Activated naive CD4-positive, alpha-beta T cell treated with anti-CD3 and anti-CD28 coated beads, Interleukin-2, amount 50 U/mL, for 24 hours (primary cell): ENCODE results near the gene TBC1D4.
A peak's percentile ranks its signal among the peaks of the same experiment; 100 is the strongest.
"Not testable (repeated sequence)": the region's sequence is repeated elsewhere in the genome, so short reads cannot be mapped to it uniquely, and the experiment has no call there.

Experiments
- H3K27ac Mint-ChIP-seq: one replicate; pipeline ENCODE4 v1.8.0; 2021; ENCODE audit warnings: mild to moderate bottlenecking, mixed read lengths
- H3K27me3 Mint-ChIP-seq: one replicate; pipeline ENCODE4 v1.8.0; 2021; ENCODE audit warnings: mixed read lengths
- H3K36me3 Mint-ChIP-seq: one replicate; pipeline ENCODE4 v1.8.0; 2021; ENCODE audit warnings: mixed read lengths
- H3K4me1 Mint-ChIP-seq: one replicate; pipeline ENCODE4 v1.8.0; 2021; ENCODE audit warnings: mixed read lengths
- H3K4me3 Mint-ChIP-seq: one replicate; pipeline ENCODE4 v1.8.0; 2021; ENCODE audit warnings: mild to moderate bottlenecking, mixed read lengths
- H3K9me3 Mint-ChIP-seq: one replicate; pipeline ENCODE4 v1.8.0; 2021; ENCODE audit warnings: mixed read lengths

The TBC1D4 gene

DNA sequence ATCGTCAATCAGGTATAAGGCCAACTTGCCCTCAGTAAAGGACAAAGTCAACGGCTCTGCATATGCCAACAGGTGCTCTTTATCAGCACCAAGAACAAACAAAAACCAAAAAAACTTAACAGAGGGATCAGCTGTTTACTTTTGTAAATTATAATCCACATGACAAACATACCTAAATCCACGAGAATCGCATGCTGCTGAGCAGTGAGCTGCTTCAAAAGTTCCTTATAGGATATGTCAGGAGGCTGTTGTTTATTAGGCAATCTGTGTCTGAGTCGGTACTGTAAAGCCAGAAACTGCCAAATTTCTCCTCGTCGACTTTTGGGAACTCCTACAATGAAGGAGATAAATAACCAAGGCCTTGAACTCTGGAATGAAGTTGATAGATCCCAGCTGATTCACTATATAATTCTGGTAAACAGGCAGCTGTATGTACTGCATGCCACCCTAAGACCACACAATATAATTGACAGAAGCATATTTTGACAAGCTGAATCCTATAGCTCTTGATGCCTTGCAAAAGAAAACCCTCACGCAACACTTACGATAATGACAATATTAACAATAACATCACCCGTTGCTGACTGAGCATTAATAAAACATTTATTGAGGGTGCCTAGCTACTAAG is 179.8 kb downstream of the TBC1D4 start:
- Mint-ChIP-seq H3K27me3 (no peaks in the 10 kb centered on the region), H3K36me3 (peaks cover 36% of the 10 kb centered on the region), H3K4me1 (peaks cover 54% of the 10 kb centered on the region), H3K27ac (no peak overlapping the region), H3K4me3 (no peak overlapping the region), H3K9me3 (no peaks in the 10 kb centered on the region)

DNA sequence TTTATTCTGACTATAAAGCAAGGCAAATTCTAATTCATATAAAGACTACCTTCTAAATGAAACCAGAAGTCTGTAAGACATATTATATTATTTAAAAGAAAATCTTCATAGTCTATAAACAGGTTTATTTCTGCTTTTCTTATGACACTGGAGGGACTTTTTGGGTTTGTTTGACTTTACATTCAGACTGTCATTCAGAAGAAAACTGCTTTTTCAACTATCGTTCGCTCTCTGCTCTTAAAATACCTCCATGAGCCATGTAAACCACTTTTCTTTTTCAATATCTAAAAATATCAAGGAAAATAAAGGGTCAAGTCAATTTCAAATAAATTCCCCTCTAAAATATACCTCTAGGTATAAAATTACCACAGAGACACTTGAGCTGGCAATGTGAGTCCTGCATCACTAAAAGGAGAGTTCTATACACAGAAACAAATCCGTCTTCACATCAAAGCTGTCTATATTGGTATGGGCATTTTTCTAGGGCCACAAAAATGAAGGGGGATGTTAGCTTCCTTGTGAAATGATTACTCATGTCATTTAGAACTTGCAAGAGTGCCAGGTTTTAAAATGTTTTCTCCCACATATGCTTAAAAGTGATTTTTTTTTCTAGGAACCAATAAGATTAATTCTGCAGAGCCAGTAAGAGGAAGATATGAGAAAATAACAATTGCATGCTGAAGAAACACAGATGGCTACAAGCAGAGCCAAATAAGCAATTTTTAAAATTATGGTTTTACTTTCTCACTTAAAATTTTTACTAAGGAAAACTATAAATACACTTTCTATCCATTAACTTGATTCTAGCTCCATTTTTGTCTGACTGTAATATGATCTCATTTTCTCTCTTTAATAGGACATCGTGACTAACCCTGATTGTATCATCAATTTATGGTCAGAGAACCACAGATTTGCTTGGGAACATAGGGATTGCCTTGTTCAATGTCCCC is 181.8 kb downstream of the TBC1D4 start:
- Mint-ChIP-seq H3K9me3 (no peaks in the 10 kb centered on the region), H3K4me1 (peaks cover 61% of the 10 kb centered on the region), H3K27ac (peak overlapping the region; percentile 94), H3K36me3 (peaks cover 28% of the 10 kb centered on the region), H3K4me3 (peak overlapping the region; percentile 66), H3K27me3 (no peaks in the 10 kb centered on the region)

DNA sequence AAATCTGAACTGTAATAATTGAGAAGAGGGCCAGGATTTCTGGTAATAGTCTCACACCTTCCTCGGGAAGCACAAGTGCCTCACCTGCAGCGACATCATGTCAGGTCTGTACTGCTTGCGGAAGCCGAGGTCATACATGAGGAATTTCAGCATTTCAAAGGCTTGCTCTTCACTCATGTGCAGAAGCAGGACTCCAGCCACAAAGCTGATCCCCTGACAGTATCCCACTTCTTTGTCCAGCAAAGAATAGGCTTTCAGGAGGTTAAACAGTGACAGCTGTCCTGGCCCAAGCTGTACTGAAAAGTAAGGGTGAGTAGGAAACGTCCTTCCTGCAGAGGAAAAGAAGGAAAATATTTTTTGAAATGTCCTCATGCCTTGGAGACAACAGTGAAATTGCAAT is 182.7 kb downstream of the TBC1D4 start:
- H3K36me3 Mint-ChIP-seq: peaks cover 25% of the 10 kb centered on the region
- H3K4me3 Mint-ChIP-seq: no peak overlapping the region
- peak overlapping the region; percentile 94 for H3K27ac Mint-ChIP-seq
- no peaks in the 10 kb centered on the region for H3K9me3 Mint-ChIP-seq
- H3K27me3 Mint-ChIP-seq: no peaks in the 10 kb centered on the region
- peaks cover 61% of the 10 kb centered on the region for H3K4me1 Mint-ChIP-seq

DNA sequence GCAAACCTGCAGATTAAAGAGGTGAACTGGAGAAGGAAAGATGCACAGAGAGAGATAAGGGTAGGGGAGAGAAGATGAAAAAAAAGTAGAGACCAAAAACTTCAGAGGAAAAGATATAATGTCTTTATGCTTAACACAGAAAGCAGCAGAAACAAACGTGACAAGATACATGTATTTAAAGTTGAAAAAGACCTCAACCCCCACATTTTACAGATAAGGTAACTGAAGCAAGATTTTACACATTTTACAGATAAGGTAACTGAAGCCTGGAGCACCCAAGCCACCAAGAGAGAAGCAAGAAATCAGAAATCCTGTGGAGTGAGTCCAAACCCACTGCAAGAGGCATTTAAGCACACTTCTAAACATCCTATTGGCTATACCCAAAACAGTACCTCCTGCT is 185.3 kb downstream of the TBC1D4 start:
- Mint-ChIP-seq H3K4me3 (peak overlapping the region; percentile 55), H3K27ac (peak overlapping the region; percentile 93), H3K4me1 (peaks cover 58% of the 10 kb centered on the region), H3K27me3 (no peaks in the 10 kb centered on the region), H3K9me3 (no peaks in the 10 kb centered on the region), H3K36me3 (peaks cover 29% of the 10 kb centered on the region)

DNA sequence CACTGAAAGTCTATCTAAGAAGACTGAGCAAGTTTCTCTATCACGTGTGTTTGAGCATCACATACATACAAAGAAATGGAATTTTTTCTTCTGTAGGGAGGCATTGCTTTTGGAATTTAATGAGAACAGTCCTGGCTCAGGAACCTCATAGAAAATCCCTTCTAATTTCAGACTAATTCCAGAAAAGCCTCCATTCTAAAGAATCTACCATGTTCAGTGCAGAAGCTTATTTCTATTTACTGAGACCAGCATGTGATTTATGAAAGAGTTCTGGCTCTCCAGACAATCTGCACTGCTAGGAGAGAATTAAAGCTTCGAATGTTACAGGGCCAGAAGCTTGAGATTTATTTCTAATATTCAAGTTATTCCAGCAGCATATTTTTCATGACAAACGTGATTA is 186.8 kb downstream of the TBC1D4 start:
- Mint-ChIP-seq H3K27ac (peak overlapping the region; percentile 62), H3K36me3 (peaks cover 27% of the 10 kb centered on the region), H3K9me3 (no peaks in the 10 kb centered on the region), H3K27me3 (no peaks in the 10 kb centered on the region), H3K4me1 (peaks cover 51% of the 10 kb centered on the region), H3K4me3 (peak overlapping the region; percentile 49)

DNA sequence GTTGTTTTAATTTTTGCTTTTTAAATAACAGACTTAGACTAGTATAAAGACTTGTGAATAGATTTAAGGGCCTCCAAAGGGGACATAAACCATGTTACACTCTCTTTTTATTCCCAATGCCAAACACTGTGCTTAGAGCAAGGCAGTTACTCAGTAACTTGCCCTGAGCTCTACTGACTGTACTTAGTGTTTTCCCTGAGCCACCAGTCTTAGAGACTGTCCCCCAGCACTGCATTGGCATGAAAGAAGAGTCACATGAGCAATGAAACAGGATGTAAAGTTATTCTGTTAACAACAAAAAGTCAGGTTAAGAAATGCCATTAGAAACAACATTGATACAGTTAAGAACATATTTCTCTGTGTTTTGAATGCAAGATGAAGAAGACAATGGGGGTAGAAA is 187.9 kb downstream of the TBC1D4 start:
- peaks cover 24% of the 10 kb centered on the region for H3K36me3 Mint-ChIP-seq
- H3K27ac Mint-ChIP-seq: no peak overlapping the region

DNA sequence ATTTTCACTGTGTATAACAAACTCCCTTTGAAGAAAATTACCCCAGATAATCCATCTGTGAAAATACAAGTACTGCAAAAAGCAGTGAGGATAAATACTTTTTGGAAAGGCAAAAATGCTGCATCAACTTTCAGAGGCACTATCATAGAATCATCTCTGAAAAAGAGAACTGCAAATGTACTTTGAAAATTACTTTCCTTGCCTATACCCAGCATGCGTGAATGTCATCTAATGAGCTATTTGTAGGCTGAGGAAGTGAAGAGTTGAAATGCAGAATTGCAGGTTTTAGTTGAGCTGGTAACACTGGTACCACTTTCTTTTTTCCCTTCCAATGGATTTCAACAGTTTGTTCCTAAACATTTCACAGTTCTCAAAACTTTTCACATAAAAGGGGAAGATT is 196.7 kb downstream of the TBC1D4 start:
- Mint-ChIP-seq H3K27ac (no peak overlapping the region), H3K4me1 (no peaks in the 10 kb centered on the region), H3K27me3 (no peaks in the 10 kb centered on the region), H3K4me3 (no peak overlapping the region), H3K9me3 (peaks cover 16% of the 10 kb centered on the region), H3K36me3 (peaks cover 43% of the 10 kb centered on the region)

More for the DNA sequence above, 187.9 kb downstream of the TBC1D4 start:
- Mint-ChIP-seq H3K9me3 (no peaks in the 10 kb centered on the region), H3K27me3 (no peaks in the 10 kb centered on the region), H3K4me1 (peaks cover 40% of the 10 kb centered on the region), H3K4me3 (peak overlapping the region; percentile 55)

DNA sequence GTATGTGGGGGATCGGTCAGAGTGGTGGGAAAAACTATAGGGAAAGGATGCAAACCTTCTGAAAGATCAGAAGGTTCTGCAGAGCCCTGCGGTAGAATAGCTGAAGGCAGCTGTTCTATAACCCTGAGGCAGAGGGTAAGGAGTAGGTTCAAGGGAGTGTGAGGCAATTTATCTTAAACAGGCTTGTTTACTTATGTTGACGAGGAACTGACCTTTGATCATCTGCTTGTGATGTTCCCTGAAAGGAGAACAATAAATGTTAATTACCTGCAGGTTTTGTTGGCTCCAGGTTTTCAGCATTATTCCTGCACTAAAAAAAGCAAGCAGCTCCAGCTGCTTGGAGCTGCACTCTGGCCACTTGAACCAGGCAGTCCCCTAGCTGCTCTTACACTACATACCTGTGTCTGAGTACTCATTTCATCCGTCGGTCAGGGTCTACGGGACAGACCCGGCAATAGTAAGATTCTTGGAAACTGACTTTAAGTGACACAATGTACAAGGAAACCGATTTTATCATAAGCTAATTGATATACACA is 202.1 kb downstream of the TBC1D4 start:
- Mint-ChIP-seq H3K36me3 (peaks cover 14% of the 10 kb centered on the region), H3K4me1 (no peaks in the 10 kb centered on the region), H3K27me3 (no peaks in the 10 kb centered on the region), H3K4me3 (no peak overlapping the region), H3K9me3 (peaks cover 16% of the 10 kb centered on the region), H3K27ac (no peak overlapping the region)

DNA sequence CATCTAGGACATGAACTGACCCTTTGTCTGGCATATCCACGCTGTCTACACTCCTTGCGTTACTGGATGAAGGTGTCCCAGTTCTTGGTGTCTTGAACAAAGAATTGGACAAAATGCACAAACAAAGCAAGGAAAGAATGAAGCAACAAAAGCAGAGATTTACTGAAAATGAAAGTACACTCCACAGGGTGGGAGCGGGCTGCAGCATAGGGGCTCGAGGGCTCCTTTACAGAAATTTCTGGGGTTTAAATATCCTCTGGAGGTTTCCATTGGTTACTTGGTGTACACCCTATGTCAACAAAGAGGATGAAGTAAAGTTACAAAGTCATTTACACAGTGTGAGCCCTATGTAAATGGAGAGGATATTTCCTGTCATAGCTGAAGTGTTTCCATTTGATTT is 208.3 kb downstream of the TBC1D4 start:
- H3K36me3 Mint-ChIP-seq, H3K9me3 Mint-ChIP-seq, H3K4me1 Mint-ChIP-seq, H3K27me3 Mint-ChIP-seq, H3K4me3 Mint-ChIP-seq, H3K27ac Mint-ChIP-seq: not testable (repeated sequence)

DNA sequence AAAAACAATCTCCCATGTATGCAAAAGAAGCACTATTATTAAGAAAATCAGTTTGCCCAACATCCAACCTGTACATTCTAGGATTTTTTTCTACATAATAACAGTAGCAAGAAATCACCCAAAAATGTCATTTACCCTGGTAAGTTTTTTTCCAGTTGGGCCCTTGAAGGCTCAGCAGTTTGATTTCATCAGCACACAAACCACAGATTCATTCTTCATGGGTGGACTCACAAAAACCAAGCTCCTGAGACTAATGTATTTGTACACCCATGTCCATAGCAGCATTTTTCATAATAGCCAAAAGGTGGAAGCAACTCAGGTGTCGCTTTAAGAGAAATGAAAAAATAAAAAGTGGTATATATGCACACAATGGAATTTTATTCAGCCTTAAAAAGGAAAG is 210.1 kb downstream of the TBC1D4 start:
- Mint-ChIP-seq H3K4me1 (no peaks in the 10 kb centered on the region), H3K36me3 (no peaks in the 10 kb centered on the region), H3K27me3 (no peaks in the 10 kb centered on the region), H3K27ac (no peak overlapping the region), H3K4me3 (no peak overlapping the region), H3K9me3 (peaks cover 8% of the 10 kb centered on the region)

DNA sequence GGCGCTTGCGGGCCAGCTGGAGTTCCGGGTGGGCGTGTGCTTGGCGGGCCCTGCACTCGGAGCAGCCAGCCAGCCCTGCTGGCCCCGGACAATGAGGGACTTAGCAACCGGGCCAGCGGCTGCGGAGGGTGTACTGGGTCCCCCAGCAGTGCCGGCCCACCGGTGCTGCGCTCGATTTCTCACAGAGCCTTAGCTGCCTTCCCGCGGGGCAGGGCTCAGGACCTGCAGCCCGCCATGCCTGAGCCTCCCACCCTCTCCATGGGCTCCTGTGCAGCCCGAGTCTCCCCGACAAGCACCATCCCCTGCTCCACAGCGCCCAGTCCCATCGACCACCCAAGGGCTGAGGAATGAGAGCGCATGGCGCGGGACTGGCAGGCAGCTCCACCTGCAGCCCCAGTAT is 213.5 kb downstream of the TBC1D4 start:
- not testable (repeated sequence) for H3K36me3 Mint-ChIP-seq, H3K4me3 Mint-ChIP-seq

DNA sequence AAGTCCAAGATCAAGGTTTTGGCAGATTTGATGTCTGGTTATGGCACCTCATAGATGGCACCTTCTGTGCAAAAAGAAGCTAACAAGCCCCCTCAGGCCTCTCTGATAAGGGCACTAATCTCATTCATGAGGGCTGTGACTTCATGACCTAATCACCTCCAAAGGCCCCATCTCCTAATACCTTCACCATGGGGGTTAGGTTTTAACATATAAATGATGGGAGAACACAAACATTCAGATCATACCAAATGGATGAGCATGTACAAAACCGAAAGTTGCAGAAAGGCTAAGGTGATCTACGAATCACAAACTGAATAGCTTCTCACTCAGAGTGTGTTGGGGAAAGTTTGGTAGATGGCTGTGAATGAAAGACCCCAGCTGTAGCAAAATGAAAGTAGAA is 217.4 kb downstream of the TBC1D4 start:
- H3K27ac Mint-ChIP-seq: peak overlapping the region; percentile 70
- H3K36me3 Mint-ChIP-seq: no peaks in the 10 kb centered on the region
- no peaks in the 10 kb centered on the region for H3K27me3 Mint-ChIP-seq
- no peaks in the 10 kb centered on the region for H3K9me3 Mint-ChIP-seq
- H3K4me3 Mint-ChIP-seq: no peak overlapping the region
- H3K4me1 Mint-ChIP-seq: no peaks in the 10 kb centered on the region

More for the DNA sequence above, 213.5 kb downstream of the TBC1D4 start:
- H3K27me3 Mint-ChIP-seq, H3K4me1 Mint-ChIP-seq, H3K27ac Mint-ChIP-seq, H3K9me3 Mint-ChIP-seq: not testable (repeated sequence)

DNA sequence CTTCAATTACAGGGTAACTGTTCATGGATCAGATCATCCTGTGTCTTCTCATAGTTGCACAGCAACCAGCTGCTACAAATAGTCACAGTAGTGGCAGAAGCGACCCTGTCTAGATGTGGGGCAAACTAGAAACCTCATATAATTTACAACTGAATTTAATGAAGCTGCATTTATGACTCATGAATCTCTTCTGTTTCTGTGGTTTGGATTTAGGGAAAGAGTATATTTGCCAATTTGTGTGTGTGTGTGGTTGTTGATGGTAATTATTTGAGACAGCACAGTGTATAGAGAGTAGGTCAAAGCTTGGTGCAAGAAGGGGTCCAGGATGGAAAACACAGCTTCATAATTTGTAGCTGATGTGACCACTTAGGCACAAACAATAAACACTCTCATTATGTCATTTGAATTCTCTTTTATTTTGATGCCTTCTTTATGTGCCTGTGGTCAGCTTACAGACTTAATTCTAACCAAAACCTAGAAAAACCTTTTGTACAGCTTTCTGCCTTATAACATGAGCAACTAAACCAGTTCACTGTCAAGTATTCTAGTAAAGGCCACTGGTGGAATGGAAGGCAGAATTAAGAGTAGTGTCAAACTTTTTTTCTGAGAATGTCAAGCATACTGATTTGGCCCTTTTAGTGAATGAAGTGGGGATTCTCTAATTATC is 218.1 kb downstream of the TBC1D4 start:
- Mint-ChIP-seq H3K27me3 (no peaks in the 10 kb centered on the region), H3K36me3 (no peaks in the 10 kb centered on the region), H3K27ac (no peak overlapping the region), H3K4me3 (no peak overlapping the region), H3K9me3 (no peaks in the 10 kb centered on the region), H3K4me1 (no peaks in the 10 kb centered on the region)

DNA sequence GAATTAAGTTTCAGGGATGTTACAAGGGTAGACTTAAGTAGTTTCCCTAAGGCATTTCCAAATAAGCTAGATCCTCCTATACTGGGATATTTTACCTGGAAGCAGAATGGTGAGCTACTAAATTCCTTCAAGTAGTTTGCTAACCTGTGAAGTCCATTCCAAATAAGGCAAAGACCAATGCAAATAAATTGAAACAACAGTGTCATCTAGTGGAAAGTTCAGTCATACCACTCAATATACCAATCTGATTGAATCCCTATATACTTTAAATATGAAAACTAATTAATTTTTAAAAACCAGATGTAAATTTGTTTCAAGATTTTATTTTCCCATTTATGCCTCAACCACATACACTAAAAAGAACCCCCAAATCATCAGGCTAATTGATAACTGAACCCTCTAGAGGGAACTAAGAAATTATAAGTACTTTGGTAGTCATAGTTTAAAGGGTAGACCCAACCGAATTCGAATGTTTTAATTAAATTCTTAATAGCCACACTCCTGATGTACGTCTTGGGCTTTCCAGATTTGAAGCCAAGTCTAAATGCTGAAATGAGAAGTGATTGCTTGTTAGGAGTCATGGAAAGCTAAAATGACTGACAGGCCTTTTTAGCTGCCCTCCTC is 223.7 kb downstream of the TBC1D4 start:
- Mint-ChIP-seq H3K4me1 (peaks cover 5% of the 10 kb centered on the region), H3K27me3 (no peaks in the 10 kb centered on the region), H3K36me3 (no peaks in the 10 kb centered on the region), H3K9me3 (no peaks in the 10 kb centered on the region), H3K27ac (no peak overlapping the region), H3K4me3 (no peak overlapping the region)

DNA sequence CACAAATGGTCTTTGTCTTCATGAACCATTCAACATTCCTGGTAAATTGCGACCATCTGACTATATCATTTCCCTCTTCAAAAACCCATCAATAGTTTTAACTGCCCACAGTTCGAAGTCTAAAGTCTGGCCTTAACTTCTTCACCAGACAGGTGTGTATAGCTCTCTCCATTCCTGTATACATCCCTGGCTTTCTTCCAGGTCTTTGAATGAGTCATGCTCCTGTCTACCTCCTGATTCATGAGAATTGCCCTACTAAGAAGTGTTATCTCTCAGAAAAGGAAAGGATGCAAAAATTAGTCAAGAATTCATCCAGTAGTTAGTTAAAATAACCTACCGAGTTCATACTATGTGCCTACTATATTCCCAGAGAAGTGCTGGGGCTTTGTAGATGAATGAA is 225.0 kb downstream of the TBC1D4 start:
- no peaks in the 10 kb centered on the region for H3K36me3 Mint-ChIP-seq
- H3K27me3 Mint-ChIP-seq: no peaks in the 10 kb centered on the region
- no peak overlapping the region for H3K4me3 Mint-ChIP-seq
- H3K4me1 Mint-ChIP-seq: peaks cover 5% of the 10 kb centered on the region
- H3K9me3 Mint-ChIP-seq: no peaks in the 10 kb centered on the region
- no peak overlapping the region for H3K27ac Mint-ChIP-seq
